GM21360 (cell line): ENCODE data around the gene STK39.
"Not testable (repeated sequence)": the region's sequence is repeated elsewhere in the genome, so short reads cannot be mapped to it uniquely, and the experiment has no call there.

Experiments used
- ATAC-seq: cut with Tn5 transposase; IDR thresholded peaks from one replicate; pipeline ENCODE4 v1.9.1; 2021; ENCODE audit warnings: mild to moderate bottlenecking, moderate library complexity; ENCODE audit not compliant: unreplicated experiment

STK39 gene

GRCh38 chr2:168143813-168144212, 103.6 kb downstream of the STK39 start:
- no peak for ATAC-seq

GRCh38 chr2:168140892-168141291, 106.5 kb downstream of the STK39 start:
- ATAC-seq = no peak

DNA sequence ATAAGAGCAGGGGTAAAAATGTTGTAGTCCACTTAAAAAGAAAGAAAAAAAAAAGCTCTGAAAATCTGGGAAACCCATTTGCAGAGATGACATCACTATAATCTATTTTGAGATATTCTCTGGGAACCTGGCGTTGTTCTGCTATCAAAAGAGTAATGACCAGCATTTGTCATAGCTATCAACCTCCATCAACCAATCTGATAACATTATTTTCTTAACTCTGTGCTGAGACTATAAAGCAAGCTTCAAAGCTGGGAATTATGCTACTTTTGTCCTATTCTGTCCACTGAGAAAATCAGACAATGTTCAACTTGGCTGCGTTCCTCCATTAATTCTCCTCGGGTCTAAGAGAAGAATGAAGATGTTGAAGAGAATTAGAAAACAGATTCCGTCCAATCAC, 107.5 kb downstream of the STK39 start:
- ATAC-seq = no peak

GRCh38 chr2:168138901-168139300, 108.5 kb downstream of the STK39 start:
- ATAC-seq = no peak

DNA sequence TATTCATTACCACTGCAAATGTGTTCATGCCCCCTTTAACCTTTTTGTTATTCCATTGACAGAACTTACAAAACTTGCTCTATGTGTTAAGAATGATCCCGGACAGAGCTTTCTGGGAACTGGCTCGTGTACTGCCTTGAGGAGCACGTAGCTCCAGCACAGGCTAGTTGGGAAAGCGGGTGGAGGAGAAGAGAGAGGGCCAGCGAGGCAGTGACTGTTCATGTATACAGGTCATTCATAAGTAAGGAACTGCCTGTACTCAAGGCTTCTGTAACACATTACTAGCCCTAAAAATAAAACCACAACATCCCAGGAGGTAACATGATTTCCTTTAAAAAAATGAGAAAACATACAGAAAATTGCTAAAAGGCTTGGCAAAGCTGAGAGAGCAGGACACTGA, 109.0 kb downstream of the STK39 start:
- ATAC-seq = no peak

DNA sequence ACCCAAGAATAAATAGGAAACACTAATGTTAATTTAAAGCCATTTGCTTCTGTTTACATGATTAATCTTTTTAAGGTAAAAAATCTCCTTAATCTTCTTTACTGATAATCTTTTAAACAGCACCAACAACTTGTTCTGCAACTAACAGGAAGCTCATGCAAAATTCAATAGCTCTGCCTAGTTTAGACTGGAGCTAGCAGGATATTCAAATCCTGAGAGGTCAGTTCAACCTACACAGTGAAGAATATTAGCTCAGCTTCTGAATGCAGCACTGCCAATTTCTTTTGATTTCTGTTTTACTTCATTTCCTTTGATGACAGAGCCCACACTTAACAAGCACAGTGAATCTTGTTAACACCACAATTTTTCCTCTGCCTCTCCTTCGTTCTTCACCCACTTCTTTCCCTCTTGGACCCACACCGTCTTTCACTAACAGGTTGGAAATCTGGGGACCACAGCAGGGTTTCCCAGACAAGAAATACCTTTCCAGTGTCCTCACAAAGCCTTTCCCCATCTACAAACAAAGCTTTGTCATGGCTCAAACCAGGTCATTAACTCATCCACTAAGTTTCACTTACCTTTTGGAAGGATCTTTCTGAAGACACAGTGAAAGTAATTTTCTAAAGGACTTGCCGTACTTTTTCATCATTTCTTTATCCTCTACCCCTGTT, 109.8 kb downstream of the STK39 start:
- ATAC-seq = no peak

- peak; percentile 66 for ATAC-seq
These were observed 110.9 kb downstream of the STK39 start for GRCh38 chr2:168136392-168136977.

GRCh38 chr2:168135630-168136029, 111.8 kb downstream of the STK39 start:
- no peak for ATAC-seq

DNA sequence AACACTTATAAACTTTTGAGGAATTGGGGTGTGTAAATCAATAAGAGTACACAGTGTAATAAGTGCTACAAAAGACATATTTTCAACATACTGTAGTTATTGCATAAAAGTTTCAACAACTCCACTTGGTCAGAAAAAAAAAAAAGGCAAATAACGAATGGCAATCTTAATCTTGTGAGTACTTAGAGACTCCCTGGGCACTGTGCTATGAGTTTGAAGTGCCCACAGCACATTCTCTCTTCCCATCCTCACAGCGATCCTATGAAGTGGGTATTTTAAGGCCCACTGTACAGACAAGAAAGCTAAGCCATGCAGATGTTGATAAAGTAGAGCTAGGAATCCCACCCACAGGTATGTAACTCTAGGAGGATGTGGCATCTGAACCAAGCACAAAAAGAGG, 112.3 kb downstream of the STK39 start:
- no peak for ATAC-seq

DNA sequence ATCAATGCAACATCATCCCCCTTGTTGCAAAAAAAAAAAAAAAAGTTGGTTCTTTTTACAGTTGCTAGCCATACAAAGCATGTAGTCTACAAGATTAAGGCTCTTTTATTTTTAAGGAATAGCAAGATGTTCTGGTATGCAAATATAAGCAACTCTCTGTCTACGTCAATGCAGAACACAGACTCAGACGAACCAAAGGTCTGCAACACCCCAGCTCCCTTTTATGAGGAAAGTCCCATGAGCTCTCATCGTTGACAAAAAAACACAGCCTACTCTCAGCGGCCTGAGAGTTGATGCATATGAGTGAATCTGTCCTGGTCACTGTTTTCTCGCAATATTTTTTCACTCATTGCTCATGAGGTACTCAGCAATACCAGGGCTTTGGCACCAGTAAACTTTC, 112.9 kb downstream of the STK39 start:
- ATAC-seq = no peak

DNA sequence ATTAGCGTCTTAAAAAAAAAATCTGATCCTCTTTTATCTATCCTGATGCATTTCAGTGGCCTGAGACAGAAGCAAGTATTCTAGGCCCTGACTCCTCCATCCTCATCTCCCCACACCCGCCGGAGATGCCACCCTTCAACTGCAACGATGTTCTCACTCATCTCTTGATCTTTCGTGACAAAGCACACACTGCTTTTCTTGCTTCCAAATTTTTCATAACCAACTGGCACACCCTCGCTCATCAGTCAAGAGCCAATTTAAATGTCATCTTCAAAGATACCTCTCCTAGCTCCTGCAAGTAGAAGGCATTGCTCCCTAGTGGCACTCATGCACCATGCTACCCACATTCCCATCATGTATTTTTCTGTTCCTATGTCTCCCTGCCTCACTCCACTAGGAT, 115.0 kb downstream of the STK39 start:
- ATAC-seq = no peak

DNA sequence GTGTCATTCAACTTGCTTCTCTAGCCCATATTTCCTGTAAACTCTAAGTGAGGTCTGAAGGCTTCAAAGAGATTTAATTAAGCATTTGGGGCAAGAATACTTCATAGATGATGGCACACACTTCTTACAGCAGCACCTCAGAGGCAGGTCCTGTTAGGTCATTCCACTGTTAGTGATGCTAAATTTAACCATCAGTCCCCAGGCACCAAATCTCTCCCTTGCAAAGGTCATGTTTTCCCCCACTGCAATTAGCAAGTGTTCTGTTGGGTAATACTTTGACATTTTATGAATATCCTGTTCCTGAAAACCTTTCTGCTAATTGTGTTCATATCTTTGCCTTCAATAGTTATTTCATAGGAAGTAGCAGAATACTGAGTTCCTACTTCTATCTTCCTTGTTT, 117.0 kb downstream of the STK39 start:
- ATAC-seq = no peak

- ATAC-seq = no peak
These were observed 120.0 kb downstream of the STK39 start for GRCh38 chr2:168127371-168127770.

GRCh38 chr2:168122210-168122609, 125.2 kb downstream of the STK39 start:
- ATAC-seq = not testable (repeated sequence)

GRCh38 chr2:168120730-168121129, 126.7 kb downstream of the STK39 start:
- ATAC-seq = no peak

DNA sequence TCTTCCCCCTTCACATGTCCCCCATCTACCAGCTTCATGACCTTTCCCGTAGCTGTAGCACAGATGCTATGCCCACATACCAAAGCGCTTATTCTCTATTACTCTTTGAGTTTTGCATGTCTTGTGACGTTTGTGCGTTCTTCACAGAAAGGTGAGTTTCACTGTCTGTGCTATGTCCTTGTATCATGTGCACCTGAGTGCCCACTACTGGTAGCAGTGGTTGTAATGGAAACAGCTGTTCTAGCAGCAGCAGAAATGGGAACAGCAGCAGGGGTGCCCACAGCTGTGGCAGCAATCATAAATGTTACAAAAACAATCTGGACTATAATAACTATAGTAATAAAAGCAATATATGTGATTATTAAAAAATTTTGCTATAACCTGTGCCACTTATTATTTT, 127.1 kb downstream of the STK39 start:
- no peak for ATAC-seq

- ATAC-seq = no peak
These were observed 127.8 kb downstream of the STK39 start for GRCh38 chr2:168119515-168120141.

- ATAC-seq = peak; percentile 59
These were observed 128.5 kb downstream of the STK39 start for GRCh38 chr2:168118733-168119514.

GRCh38 chr2:168116448-168116847, 130.9 kb downstream of the STK39 start:
- ATAC-seq = no peak

GRCh38 chr2:168114619-168115018, 132.8 kb downstream of the STK39 start:
- ATAC-seq = no peak

GRCh38 chr2:168114040-168114439, 133.4 kb downstream of the STK39 start:
- no peak for ATAC-seq

DNA sequence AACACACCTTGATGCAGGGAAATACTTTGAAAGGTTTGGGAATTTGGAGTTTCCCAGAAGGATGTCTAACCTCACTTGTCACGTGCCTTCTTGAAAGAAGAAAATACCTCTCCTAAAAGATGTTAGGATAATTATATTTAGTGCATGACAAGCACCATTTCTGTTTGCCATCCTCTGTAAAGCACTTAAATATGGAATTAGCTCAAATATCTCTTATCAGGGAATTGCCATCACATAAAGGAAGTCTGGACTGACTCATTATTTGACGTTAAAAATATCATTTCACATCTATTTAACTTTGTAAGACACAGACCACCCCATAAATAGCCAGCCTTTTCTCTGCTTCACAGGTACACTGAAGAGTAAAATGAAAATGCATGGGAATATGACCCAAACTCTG, 140.1 kb downstream of the STK39 start:
- ATAC-seq = no peak
